Stimulated activated effector memory CD8-positive, alpha-beta T cell treated with anti-CD3 and anti-CD28 coated beads, Interleukin-12 subunit alpha, Interleukin-12 subunit beta, amount 100 ng/mL, for 72 hours (primary cell): ENCODE measurements around the gene RGS6.
A peak's percentile ranks its signal among the peaks of the same experiment; 100 is the strongest.

ENCODE experiments used
- ATAC-seq: fragments of 150-1000 bp; cut with Tn5 transposase; 2 replicates; pipeline ENCODE4 v1.10.0; 2021
- DNase-seq, 2 donors: peaks; one replicate each; pipeline ENCODE4 v3.0.0; 2021 to 2022; ENCODE audit warnings: low spot score in 2 of 2
- H3K27ac Mint-ChIP-seq: one replicate; pipeline ENCODE4 v1.8.0; 2022; ENCODE audit warnings: mild to moderate bottlenecking, mixed read lengths
- H3K36me3 Mint-ChIP-seq: one replicate; pipeline ENCODE4 v1.8.0; 2022; ENCODE audit warnings: mild to moderate bottlenecking, mixed read lengths
- H3K4me1 Mint-ChIP-seq: one replicate; pipeline ENCODE4 v1.8.0; 2022; ENCODE audit warnings: mixed read lengths
- H3K4me3 Mint-ChIP-seq: one replicate; pipeline ENCODE4 v1.8.0; 2022; ENCODE audit warnings: mild to moderate bottlenecking, mixed read lengths
- H3K9me3 Mint-ChIP-seq: one replicate; pipeline ENCODE4 v1.8.0; 2022; ENCODE audit warnings: mixed read lengths

RGS6 gene

GRCh38 chr14:72023128-72024042, 91.2 kb downstream of the RGS6 start:
- Mint-ChIP-seq H3K4me3 (no peak overlapping the region), H3K36me3 (no peaks in the 10 kb centered on the region), H3K4me1 (peaks cover 10% of the 10 kb centered on the region), H3K27ac (no peak overlapping the region), H3K9me3 (no peaks in the 10 kb centered on the region)
- ATAC-seq = no peak
- DNase-seq = no peak

- no peaks in the 10 kb centered on the region for H3K36me3 Mint-ChIP-seq
- H3K4me3 Mint-ChIP-seq = no peak overlapping the region
- peak in 1 of 2 donors; percentile 57 for DNase-seq
These were observed 91.8 kb downstream of the RGS6 start for GRCh38 chr14:72024043-72024407.

GRCh38 chr14:72024504-72024903, 92.3 kb downstream of the RGS6 start:
- DNase-seq (no peak), ATAC-seq (peak; percentile 31)
- no peaks in the 10 kb centered on the region for H3K9me3 Mint-ChIP-seq
- no peaks in the 10 kb centered on the region for H3K36me3 Mint-ChIP-seq
- no peak overlapping the region for H3K27ac Mint-ChIP-seq
- no peak overlapping the region for H3K4me3 Mint-ChIP-seq
- H3K4me1 Mint-ChIP-seq = peaks cover 10% of the 10 kb centered on the region

More at GRCh38 chr14:72024043-72024407, 91.8 kb downstream of the RGS6 start:
- Mint-ChIP-seq H3K27ac (no peak overlapping the region), H3K4me1 (peaks cover 10% of the 10 kb centered on the region), H3K9me3 (no peaks in the 10 kb centered on the region)
- ATAC-seq = peak; percentile 90

- Mint-ChIP-seq H3K36me3 (no peaks in the 10 kb centered on the region), H3K27ac (no peak overlapping the region), H3K9me3 (no peaks in the 10 kb centered on the region), H3K4me3 (no peak overlapping the region), H3K4me1 (peaks cover 10% of the 10 kb centered on the region)
- ATAC-seq (peak; percentile 9), DNase-seq (no peak)
These were observed 94.3 kb downstream of the RGS6 start for GRCh38 chr14:72026536-72026935.

GRCh38 chr14:72027061-72027460, 94.8 kb downstream of the RGS6 start:
- H3K9me3 Mint-ChIP-seq = no peaks in the 10 kb centered on the region
- peaks cover 10% of the 10 kb centered on the region for H3K4me1 Mint-ChIP-seq
- H3K27ac Mint-ChIP-seq = no peak overlapping the region
- no peak for ATAC-seq
- H3K4me3 Mint-ChIP-seq = no peak overlapping the region
- H3K36me3 Mint-ChIP-seq = no peaks in the 10 kb centered on the region
- DNase-seq = no peak

- H3K4me3 Mint-ChIP-seq = no peak overlapping the region
- DNase-seq (no peak), ATAC-seq (no peak)
- H3K4me1 Mint-ChIP-seq = no peaks in the 10 kb centered on the region
- H3K9me3 Mint-ChIP-seq = no peaks in the 10 kb centered on the region
- no peaks in the 10 kb centered on the region for H3K36me3 Mint-ChIP-seq
- H3K27ac Mint-ChIP-seq = no peak overlapping the region
These were observed 101.1 kb downstream of the RGS6 start for GRCh38 chr14:72033365-72033764.

- H3K36me3 Mint-ChIP-seq = no peaks in the 10 kb centered on the region
- peaks cover 12% of the 10 kb centered on the region for H3K9me3 Mint-ChIP-seq
- no peak overlapping the region for H3K27ac Mint-ChIP-seq
- no peak overlapping the region for H3K4me3 Mint-ChIP-seq
- ATAC-seq (no peak), DNase-seq (no peak)
- no peaks in the 10 kb centered on the region for H3K4me1 Mint-ChIP-seq
These were observed 108.3 kb downstream of the RGS6 start for GRCh38 chr14:72040528-72040927.

- Mint-ChIP-seq H3K36me3 (no peaks in the 10 kb centered on the region), H3K9me3 (peaks cover 10% of the 10 kb centered on the region)
These were observed 113.0 kb downstream of the RGS6 start for GRCh38 chr14:72045271-72045670.

GRCh38 chr14:72045885-72046284, 113.7 kb downstream of the RGS6 start:
- Mint-ChIP-seq H3K9me3 (peaks cover 4% of the 10 kb centered on the region), H3K36me3 (no peaks in the 10 kb centered on the region)

More at GRCh38 chr14:72045271-72045670, 113.0 kb downstream of the RGS6 start:
- DNase-seq = no peak
- Mint-ChIP-seq H3K4me1 (no peaks in the 10 kb centered on the region), H3K27ac (no peak overlapping the region), H3K4me3 (no peak overlapping the region)
- no peak for ATAC-seq

GRCh38 chr14:72049462-72049861, 117.2 kb downstream of the RGS6 start:
- no peak overlapping the region for H3K27ac Mint-ChIP-seq
- no peaks in the 10 kb centered on the region for H3K36me3 Mint-ChIP-seq
- peaks cover 1% of the 10 kb centered on the region for H3K4me1 Mint-ChIP-seq
- DNase-seq (peak; percentile 3 to 60), ATAC-seq (peak; percentile 100)
- H3K9me3 Mint-ChIP-seq = no peaks in the 10 kb centered on the region
- peak overlapping the region; percentile 5 for H3K4me3 Mint-ChIP-seq

More at GRCh38 chr14:72045885-72046284, 113.7 kb downstream of the RGS6 start:
- H3K4me1 Mint-ChIP-seq = no peaks in the 10 kb centered on the region
- ATAC-seq (no peak), DNase-seq (no peak)
- no peak overlapping the region for H3K27ac Mint-ChIP-seq
- no peak overlapping the region for H3K4me3 Mint-ChIP-seq

GRCh38 chr14:72052356-72052755, 120.1 kb downstream of the RGS6 start:
- H3K4me3 Mint-ChIP-seq = no peak overlapping the region
- no peaks in the 10 kb centered on the region for H3K9me3 Mint-ChIP-seq
- no peaks in the 10 kb centered on the region for H3K36me3 Mint-ChIP-seq
- DNase-seq (no peak), ATAC-seq (no peak)
- peaks cover 5% of the 10 kb centered on the region for H3K4me1 Mint-ChIP-seq
- no peak overlapping the region for H3K27ac Mint-ChIP-seq

- Mint-ChIP-seq H3K4me3 (no peak overlapping the region), H3K4me1 (peaks cover 5% of the 10 kb centered on the region), H3K36me3 (no peaks in the 10 kb centered on the region), H3K9me3 (no peaks in the 10 kb centered on the region), H3K27ac (no peak overlapping the region)
- no peak for ATAC-seq
- no peak for DNase-seq
These were observed 121.4 kb downstream of the RGS6 start for GRCh38 chr14:72053651-72054050.

GRCh38 chr14:72054911-72055310, 122.7 kb downstream of the RGS6 start:
- Mint-ChIP-seq H3K4me3 (no peak overlapping the region), H3K9me3 (no peaks in the 10 kb centered on the region), H3K4me1 (peaks cover 5% of the 10 kb centered on the region), H3K36me3 (no peaks in the 10 kb centered on the region), H3K27ac (no peak overlapping the region)
- no peak for DNase-seq
- ATAC-seq = peak; percentile 37

GRCh38 chr14:72057701-72058285, 125.6 kb downstream of the RGS6 start:
- ATAC-seq (no peak), DNase-seq (no peak)
- H3K4me3 Mint-ChIP-seq = no peak overlapping the region
- H3K4me1 Mint-ChIP-seq = peaks cover 5% of the 10 kb centered on the region
- H3K36me3 Mint-ChIP-seq = no peaks in the 10 kb centered on the region
- no peaks in the 10 kb centered on the region for H3K9me3 Mint-ChIP-seq
- no peak overlapping the region for H3K27ac Mint-ChIP-seq

GRCh38 chr14:72060460-72060859, 128.2 kb downstream of the RGS6 start:
- no peak for ATAC-seq

GRCh38 chr14:72060917-72061316, 128.7 kb downstream of the RGS6 start:
- H3K27ac Mint-ChIP-seq = no peak overlapping the region
- no peaks in the 10 kb centered on the region for H3K4me1 Mint-ChIP-seq
- no peaks in the 10 kb centered on the region for H3K36me3 Mint-ChIP-seq
- ATAC-seq = no peak
- no peak for DNase-seq
- H3K4me3 Mint-ChIP-seq = no peak overlapping the region
- H3K9me3 Mint-ChIP-seq = no peaks in the 10 kb centered on the region

More at GRCh38 chr14:72060460-72060859, 128.2 kb downstream of the RGS6 start:
- DNase-seq = no peak
- no peaks in the 10 kb centered on the region for H3K36me3 Mint-ChIP-seq
- H3K4me1 Mint-ChIP-seq = no peaks in the 10 kb centered on the region
- H3K27ac Mint-ChIP-seq = no peak overlapping the region
- no peak overlapping the region for H3K4me3 Mint-ChIP-seq
- H3K9me3 Mint-ChIP-seq = no peaks in the 10 kb centered on the region
